ENCODE data around the gene TBL1X.
"Not testable (repeated sequence)": the region's sequence is repeated elsewhere in the genome, so short reads cannot be mapped to it uniquely, and the experiment has no call there.

TBL1X gene

DNA sequence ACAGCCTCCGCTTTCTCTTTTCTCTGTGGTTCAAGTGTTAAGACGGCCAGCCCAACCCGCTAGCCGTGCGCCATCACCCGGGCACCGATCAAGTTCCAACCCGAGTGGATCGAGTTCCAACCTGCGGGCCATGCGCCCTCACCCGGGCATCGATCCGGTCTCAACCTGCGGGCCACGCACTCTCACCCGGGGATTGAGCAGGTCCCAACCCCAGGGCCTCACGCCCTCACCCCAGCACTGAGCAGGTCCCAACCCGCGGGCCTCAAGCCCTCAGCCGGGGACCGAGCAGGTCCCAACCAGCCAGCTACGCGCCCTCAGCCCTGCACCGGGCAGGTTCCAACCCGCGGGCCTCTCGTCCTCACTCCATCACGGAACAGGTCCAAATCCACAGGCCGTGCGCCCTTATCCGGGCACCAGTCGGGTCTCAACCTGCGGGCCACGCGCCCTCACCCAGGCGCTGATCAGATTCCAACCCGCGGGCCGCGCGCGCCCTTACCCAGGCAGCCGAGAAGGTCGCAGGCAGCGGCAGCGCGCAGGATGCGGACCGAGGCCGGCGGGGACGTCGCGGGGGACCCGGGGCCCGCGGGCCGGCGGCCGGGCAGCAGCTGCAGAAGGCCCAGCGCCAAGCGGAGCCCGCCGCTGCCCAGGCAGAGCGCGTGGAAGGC, 300.3 kb downstream of the TBL1X start:
- Histone ChIP-seq H3K4me3 (ENCODE audit: low read depth, low read length) (peak overlapping the region; percentile 62), H3K4me1 (ENCODE audit: control insufficient read depth, insufficient read depth, low read length) (peaks cover 6% of the 10 kb centered on the region; the same call in 1 of the 2 replicates), H3K36me3 (ENCODE audit: control insufficient read depth, insufficient read depth, low read length) (no peaks in the 10 kb centered on the region), H3K27ac (ENCODE audit: low read depth, low read length) (no peak overlapping the region), H3K27me3 (ENCODE audit: control insufficient read depth, insufficient read depth, low read length) (no peaks in the 10 kb centered on the region; the same call in 1 of the 2 replicates), H3K9ac (ENCODE audit: low read length) (peak overlapping the region; percentile 46), H3K9me3 (ENCODE audit: control insufficient read depth, insufficient read depth, low read depth, low read length) (no peaks in the 10 kb centered on the region)

DNA sequence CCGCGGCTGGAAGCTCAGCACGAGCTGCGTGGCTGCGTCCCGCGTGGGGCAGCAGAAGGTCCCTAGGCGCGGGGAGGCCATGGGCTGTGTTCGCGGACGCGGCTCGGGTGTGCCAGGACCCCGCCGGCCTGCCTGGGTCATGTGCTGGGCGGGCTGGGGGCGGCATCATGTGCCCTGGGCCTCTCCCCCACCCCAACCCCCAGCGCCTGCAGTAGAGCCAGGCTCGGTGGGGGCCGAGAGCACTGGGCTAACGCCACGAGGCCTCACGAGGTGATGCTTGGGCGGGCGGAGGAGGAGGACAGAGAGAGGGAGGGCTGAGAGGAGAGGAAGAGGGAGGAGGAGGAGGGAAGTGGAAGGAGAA, 300.9 kb downstream of the TBL1X start, which contains the start of gene GPR143:
Gene GPR143, minus strand, starts transcription at position 111 of the 361 bp plus-strand sequence. Its CDS starts 30 bp downstream, at position 81.
- H3K27ac ChIP-seq (ENCODE audit: low read depth, low read length): no peak within 1 kb of the TSS
- H3K4me1 ChIP-seq (ENCODE audit: control insufficient read depth, insufficient read depth, low read length): peaks cover 11% of the 10 kb centered on the region; the same call in 1 of the 2 replicates
- H3K27me3 ChIP-seq (ENCODE audit: control insufficient read depth, insufficient read depth, low read length): no peaks in the 10 kb centered on the region; the same call in 1 of the 2 replicates
- H3K36me3 ChIP-seq (ENCODE audit: control insufficient read depth, insufficient read depth, low read length): no peaks in the 10 kb centered on the region
- H3K9ac ChIP-seq (ENCODE audit: low read length): peak within 1 kb of the TSS; percentile 46
- H3K9me3 ChIP-seq (ENCODE audit: control insufficient read depth, insufficient read depth, low read depth, low read length): no peaks in the 10 kb centered on the region
- peak within 1 kb of the TSS; percentile 62 for H3K4me3 ChIP-seq (ENCODE audit: low read depth, low read length)

DNA sequence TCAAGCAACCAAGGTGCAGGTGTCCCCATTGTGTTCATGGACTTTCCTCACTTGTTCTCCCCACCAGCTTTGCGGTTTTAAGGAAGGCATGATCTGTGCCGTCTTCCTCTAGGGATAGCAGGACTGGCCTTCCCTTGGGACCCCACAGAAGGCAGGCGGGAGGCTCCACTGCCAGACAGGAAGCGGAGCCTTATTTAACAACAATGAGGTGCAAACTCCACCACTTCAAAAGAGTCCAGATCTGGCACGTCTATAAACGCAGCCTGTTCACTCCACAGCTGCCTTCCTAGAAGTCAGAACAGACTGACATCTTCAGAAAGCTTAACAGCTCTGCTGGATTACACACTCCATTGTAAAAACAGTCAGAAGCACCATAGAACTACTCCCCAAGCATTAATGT, 302.5 kb downstream of the TBL1X start:
- Histone ChIP-seq H3K9me3 (ENCODE audit: control insufficient read depth, insufficient read depth, low read depth, low read length) (no peaks in the 10 kb centered on the region), H3K9ac (ENCODE audit: low read length) (no peak overlapping the region), H3K27me3 (ENCODE audit: control insufficient read depth, insufficient read depth, low read length) (no peaks in the 10 kb centered on the region; the same call in 1 of the 2 replicates), H3K36me3 (ENCODE audit: control insufficient read depth, insufficient read depth, low read length) (no peaks in the 10 kb centered on the region), H3K4me3 (ENCODE audit: low read depth, low read length) (no peak overlapping the region), H3K27ac (ENCODE audit: low read depth, low read length) (no peak overlapping the region), H3K4me1 (ENCODE audit: control insufficient read depth, insufficient read depth, low read length) (peaks cover 11% of the 10 kb centered on the region; the same call in 1 of the 2 replicates)

DNA sequence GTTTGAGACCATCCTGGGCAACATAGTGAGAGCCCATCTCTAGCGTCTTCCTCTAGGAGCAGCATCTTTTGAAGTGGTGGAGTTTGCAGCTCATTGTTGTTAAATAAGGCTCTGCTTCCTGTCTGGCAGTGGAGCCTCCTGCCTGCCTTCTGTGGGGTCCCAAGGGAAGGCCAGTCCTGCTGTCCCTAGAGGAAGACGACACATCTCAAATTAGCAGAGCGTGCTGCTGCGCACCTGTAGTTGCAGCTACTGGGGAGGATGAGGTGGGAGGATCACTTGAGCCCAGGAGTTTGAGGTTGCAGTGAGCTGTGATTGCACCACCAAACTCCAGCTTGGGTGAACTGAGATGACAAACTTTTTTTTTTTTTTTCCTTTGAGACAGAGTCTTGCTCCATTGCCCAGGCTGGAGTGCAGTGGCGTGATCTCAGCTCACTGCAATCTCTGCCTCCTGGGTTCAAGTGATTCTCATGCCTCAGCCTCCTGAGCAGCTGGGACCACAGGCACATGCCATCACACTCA, 303.5 kb downstream of the TBL1X start:
- H3K27ac ChIP-seq (ENCODE audit: low read depth, low read length); H3K27me3 ChIP-seq (ENCODE audit: control insufficient read depth, insufficient read depth, low read length); H3K4me3 ChIP-seq (ENCODE audit: low read depth, low read length); H3K9ac ChIP-seq (ENCODE audit: low read length); H3K36me3 ChIP-seq (ENCODE audit: control insufficient read depth, insufficient read depth, low read length); H3K9me3 ChIP-seq (ENCODE audit: control insufficient read depth, insufficient read depth, low read depth, low read length): not testable (repeated sequence)
- H3K4me1 ChIP-seq (ENCODE audit: control insufficient read depth, insufficient read depth, low read length): peaks cover 11% of the 10 kb centered on the region; the same call in 1 of the 2 replicates

DNA sequence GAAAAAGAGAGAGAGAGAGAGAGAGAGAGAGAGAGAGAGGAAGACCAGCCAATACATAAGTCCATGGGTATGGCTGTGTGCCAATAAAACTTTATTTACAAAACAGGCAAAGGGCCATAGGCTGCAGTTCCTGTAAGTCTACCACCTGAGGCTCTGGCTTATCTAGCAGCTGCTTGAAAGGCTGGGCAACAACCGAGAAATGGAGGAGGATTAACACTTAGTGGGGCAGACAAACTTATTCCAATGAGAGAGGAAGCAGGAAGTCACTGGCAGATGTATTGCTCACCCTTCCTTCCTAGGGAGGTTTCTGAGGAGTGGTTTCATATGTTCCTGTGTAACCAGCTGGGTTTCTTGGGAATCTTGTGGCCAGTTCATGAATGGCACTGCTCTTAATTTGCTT, 305.5 kb downstream of the TBL1X start:
- H3K27me3 ChIP-seq (ENCODE audit: control insufficient read depth, insufficient read depth, low read length): no peaks in the 10 kb centered on the region; the same call in 1 of the 2 replicates
- H3K9ac ChIP-seq (ENCODE audit: low read length): no peak overlapping the region
- H3K4me1 ChIP-seq (ENCODE audit: control insufficient read depth, insufficient read depth, low read length): peaks cover 11% of the 10 kb centered on the region; the same call in 1 of the 2 replicates
- no peaks in the 10 kb centered on the region for H3K36me3 ChIP-seq (ENCODE audit: control insufficient read depth, insufficient read depth, low read length)
- no peak overlapping the region for H3K4me3 ChIP-seq (ENCODE audit: low read depth, low read length)
- H3K27ac ChIP-seq (ENCODE audit: low read depth, low read length): no peak overlapping the region
- no peaks in the 10 kb centered on the region for H3K9me3 ChIP-seq (ENCODE audit: control insufficient read depth, insufficient read depth, low read depth, low read length)

DNA sequence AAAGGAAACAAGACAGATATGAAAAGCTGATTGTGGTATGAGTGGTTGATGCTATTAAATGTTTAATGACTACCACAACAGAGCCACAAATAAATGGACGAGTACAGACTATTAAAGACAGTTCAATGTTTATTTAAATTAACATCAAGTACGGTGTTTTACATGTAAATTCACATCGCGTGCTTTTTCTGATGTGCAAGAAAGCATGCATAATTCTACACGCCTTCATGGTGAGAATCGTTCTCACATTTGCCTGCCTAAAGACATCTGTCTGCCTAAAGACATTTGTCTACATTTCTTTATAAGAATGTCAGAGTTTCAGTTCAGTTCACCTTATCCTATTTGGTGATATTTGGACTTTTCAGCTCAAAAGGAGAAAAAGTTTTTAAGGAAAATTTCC, 308.1 kb downstream of the TBL1X start:
- Histone ChIP-seq H3K4me1 (ENCODE audit: control insufficient read depth, insufficient read depth, low read length) (peaks cover 5% of the 10 kb centered on the region; the same call in 1 of the 2 replicates), H3K9ac (ENCODE audit: low read length) (no peak overlapping the region), H3K27me3 (ENCODE audit: control insufficient read depth, insufficient read depth, low read length) (no peaks in the 10 kb centered on the region), H3K4me3 (ENCODE audit: low read depth, low read length) (no peak overlapping the region), H3K9me3 (ENCODE audit: control insufficient read depth, insufficient read depth, low read depth, low read length) (no peaks in the 10 kb centered on the region), H3K36me3 (ENCODE audit: control insufficient read depth, insufficient read depth, low read length) (no peaks in the 10 kb centered on the region), H3K27ac (ENCODE audit: low read depth, low read length) (no peak overlapping the region)

DNA sequence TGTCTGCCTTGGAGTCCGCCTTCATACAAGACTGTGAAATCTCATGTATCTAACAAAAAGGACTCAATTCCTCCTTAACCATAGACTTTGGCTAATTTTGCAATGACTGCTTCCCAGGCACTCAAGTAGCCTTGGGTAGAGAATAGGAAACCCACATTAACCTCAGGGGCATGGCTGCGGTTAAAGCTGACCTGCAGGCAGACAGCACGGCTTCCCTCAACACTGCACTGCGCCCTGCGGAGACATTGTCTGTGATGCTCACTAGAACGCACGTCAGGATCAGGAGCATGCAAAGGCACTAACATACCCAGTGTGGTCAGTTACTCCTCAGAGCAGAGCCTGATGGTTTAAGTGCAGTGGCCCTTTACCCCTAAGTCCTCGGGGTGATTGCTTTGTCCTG, 311.1 kb downstream of the TBL1X start:
- 0 out of 2 replicates have a peak, but pooled peaks cover 2% of the 10 kb centered on the region for H3K36me3 ChIP-seq (ENCODE audit: control insufficient read depth, insufficient read depth, low read length)
- H3K27me3 ChIP-seq (ENCODE audit: control insufficient read depth, insufficient read depth, low read length): no peaks in the 10 kb centered on the region
- H3K4me3 ChIP-seq (ENCODE audit: low read depth, low read length): no peak overlapping the region
- no peaks in the 10 kb centered on the region for H3K4me1 ChIP-seq (ENCODE audit: control insufficient read depth, insufficient read depth, low read length)
- H3K27ac ChIP-seq (ENCODE audit: low read depth, low read length): no peak overlapping the region
- H3K9ac ChIP-seq (ENCODE audit: low read length): no peak overlapping the region
- H3K9me3 ChIP-seq (ENCODE audit: control insufficient read depth, insufficient read depth, low read depth, low read length): no peaks in the 10 kb centered on the region

DNA sequence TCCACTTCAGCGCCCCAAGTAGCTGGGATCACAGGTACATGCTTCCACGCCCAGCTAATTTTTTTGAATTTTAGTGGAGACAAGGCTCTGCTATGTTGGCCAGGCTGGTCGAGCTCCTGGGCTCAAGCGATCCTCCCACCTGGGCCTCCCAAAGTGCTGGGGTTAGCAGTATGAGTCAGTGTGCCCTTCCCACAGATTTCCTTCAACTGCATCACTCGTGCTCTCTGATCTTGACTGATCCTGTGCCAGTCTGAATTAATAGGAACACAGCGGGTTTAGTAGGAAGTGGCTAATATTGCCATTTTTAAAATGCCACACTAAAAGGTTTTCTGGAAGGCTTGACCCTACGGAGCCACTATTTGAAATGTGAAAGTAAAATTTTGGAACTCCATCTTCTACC, 317.1 kb downstream of the TBL1X start:
- Histone ChIP-seq H3K4me1 (ENCODE audit: control insufficient read depth, insufficient read depth, low read length) (no peaks in the 10 kb centered on the region), H3K36me3 (ENCODE audit: control insufficient read depth, insufficient read depth, low read length) (0 out of 2 replicates have a peak, but pooled peaks cover 2% of the 10 kb centered on the region), H3K27me3 (ENCODE audit: control insufficient read depth, insufficient read depth, low read length) (peaks cover 6% of the 10 kb centered on the region; the same call in 1 of the 2 replicates), H3K9me3 (ENCODE audit: control insufficient read depth, insufficient read depth, low read depth, low read length) (no peaks in the 10 kb centered on the region; the same call in 1 of the 2 replicates), H3K27ac (ENCODE audit: low read depth, low read length) (no peak overlapping the region), H3K4me3 (ENCODE audit: low read depth, low read length) (no peak overlapping the region), H3K9ac (ENCODE audit: low read length) (no peak overlapping the region)

DNA sequence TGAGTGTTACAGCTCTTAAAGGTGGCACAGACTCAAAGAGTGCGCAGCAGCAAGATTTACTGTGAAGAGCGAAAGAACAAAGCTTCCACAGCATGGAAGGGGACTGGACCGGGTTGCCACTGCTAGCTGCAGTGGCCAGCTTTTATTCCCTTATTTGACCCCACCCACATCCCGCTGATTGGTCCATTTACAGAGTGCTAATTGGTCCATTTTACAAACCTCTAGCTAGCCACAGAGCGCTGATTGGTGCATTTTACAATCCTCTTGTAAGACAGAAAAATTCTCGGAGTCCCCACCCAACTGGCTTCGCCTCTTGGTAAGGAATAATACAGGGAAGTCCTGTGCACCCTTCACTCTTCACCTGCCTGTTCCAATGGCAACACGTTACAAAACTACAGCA, 319.5 kb downstream of the TBL1X start:
- H3K4me3 ChIP-seq (ENCODE audit: low read depth, low read length): 0 out of 2 replicates have a peak overlapping the region, but pooled peaks have one; percentile 97
- H3K27ac ChIP-seq (ENCODE audit: low read depth, low read length): no peak overlapping the region
- H3K9me3 ChIP-seq (ENCODE audit: control insufficient read depth, insufficient read depth, low read depth, low read length): no peaks in the 10 kb centered on the region; the same call in 1 of the 2 replicates
- H3K4me1 ChIP-seq (ENCODE audit: control insufficient read depth, insufficient read depth, low read length): peaks cover 22% of the 10 kb centered on the region
- peaks cover 6% of the 10 kb centered on the region; the same call in 1 of the 2 replicates for H3K27me3 ChIP-seq (ENCODE audit: control insufficient read depth, insufficient read depth, low read length)
- H3K9ac ChIP-seq (ENCODE audit: low read length): no peak overlapping the region
- 0 out of 2 replicates have a peak, but pooled peaks cover 2% of the 10 kb centered on the region for H3K36me3 ChIP-seq (ENCODE audit: control insufficient read depth, insufficient read depth, low read length)

DNA sequence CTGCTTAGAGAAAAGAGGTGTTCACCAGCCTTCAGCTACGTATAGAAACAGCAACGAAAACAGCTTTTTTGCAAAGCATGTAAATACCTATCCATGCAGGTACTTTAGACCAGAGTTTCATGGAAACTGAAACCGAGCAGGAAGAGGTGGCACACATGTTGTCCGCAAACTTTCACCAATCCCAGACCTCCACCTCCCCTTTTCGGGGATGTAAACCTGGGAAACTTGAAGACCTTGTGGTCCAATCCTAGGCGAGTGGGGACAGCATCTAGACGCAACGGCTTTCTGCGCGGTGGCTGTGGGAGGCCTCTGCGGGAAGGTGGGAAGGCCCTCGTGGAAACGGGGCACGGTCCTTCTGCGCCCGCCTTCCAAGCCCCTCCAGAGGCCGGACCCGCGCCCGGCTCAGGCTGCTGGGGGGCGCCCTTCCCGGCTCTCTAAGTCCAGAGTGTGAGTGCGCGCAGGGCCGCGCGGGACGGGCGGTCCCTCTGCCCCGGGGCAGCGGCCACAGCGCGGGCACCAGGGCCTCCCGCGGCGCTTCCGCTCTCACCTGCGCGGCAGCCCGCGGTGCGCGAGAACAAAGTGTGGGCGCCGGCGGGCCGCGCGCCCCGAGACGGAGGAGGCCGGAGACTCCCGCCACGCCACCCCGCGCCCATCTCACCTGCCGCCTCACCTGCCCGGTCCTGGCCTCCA, 320.5 kb downstream of the TBL1X start:
- Histone ChIP-seq H3K4me3 (ENCODE audit: low read depth, low read length) (peak overlapping the region; percentile 97), H3K27me3 (ENCODE audit: control insufficient read depth, insufficient read depth, low read length) (peaks cover 6% of the 10 kb centered on the region; the same call in 1 of the 2 replicates), H3K27ac (ENCODE audit: low read depth, low read length) (no peak overlapping the region), H3K4me1 (ENCODE audit: control insufficient read depth, insufficient read depth, low read length) (peaks cover 30% of the 10 kb centered on the region), H3K9me3 (ENCODE audit: control insufficient read depth, insufficient read depth, low read depth, low read length) (no peaks in the 10 kb centered on the region; the same call in 1 of the 2 replicates), H3K36me3 (ENCODE audit: control insufficient read depth, insufficient read depth, low read length) (no peaks in the 10 kb centered on the region), H3K9ac (ENCODE audit: low read length) (peak overlapping the region; percentile 67)

Data from HUES6 (cell line).